ENCODE data around the gene KCNQ1.

- TF ChIP-seq GATA2 (IDR thresholded peaks at IDR 0.05; ENCODE audit: low read depth, low read length): no peak
- no peak for TF ChIP-seq GATA3 (IDR thresholded peaks at IDR 0.05; ENCODE audit: low read depth, low read length)
These were observed 285.7 kb downstream of the KCNQ1 start for GRCh38 chr11:2730272-2731129.
